PC-9 (cell line): ENCODE results near the gene ACER3.

ENCODE experiments used
- CTCF ChIP-seq: fragments of 200-600 bp; sonication (generic); conservative IDR thresholded peaks from 2 replicates; pipeline ENCODE4 v1.6.1; 2017; ENCODE audit warnings: mixed run types, antibody characterized with exemption, mild to moderate bottlenecking, moderate library complexity
- EZH2 ChIP-seq: fragments of 200-600 bp; sonication (generic); IDR thresholded peaks from 2 replicates; pipeline ENCODE4 v1.8.0; 2017; ENCODE audit warnings: antibody characterized with exemption, low read depth

GRCh38 chr11:76995081-76995576 is 134.4 kb downstream of the ACER3 start:
- no peak for TF ChIP-seq CTCF
- no peak for TF ChIP-seq EZH2
